SJSA1 (cell line): ENCODE measurements around the gene SQSTM1. TPM values are rescaled to one million over a fixed set of nuclear protein-coding genes. Genes with fewer than 3 reads are reported as not detected.
A peak's percentile ranks its signal among the peaks of the same experiment; 100 is the strongest.

Source experiments
- DNase-seq, 2 experiments: peaks; one replicate each; pipeline ENCODE4 v3.0.0-alpha.2; 2015 to 2020; ENCODE audit warnings: low spot score in 2 of 2, low read depth in 1 of 2
- H3K27ac ChIP-seq: fragments of 250-450 bp; sonication (Bioruptor Pico); 2 replicates; pipeline ENCODE4 v1.5.1; 2020; ENCODE audit warnings: mild to moderate bottlenecking, moderate library complexity
- H3K27me3 ChIP-seq: fragments of 250-450 bp; sonication (Bioruptor Pico); replicated peaks from 2 replicates; pipeline ENCODE4 v1.5.1; 2020; ENCODE audit warnings: mild to moderate bottlenecking, moderate library complexity
- H3K36me3 ChIP-seq: fragments of 250-450 bp; sonication (Bioruptor Pico); 2 replicates; pipeline ENCODE4 v1.5.1; 2020; ENCODE audit warnings: mild to moderate bottlenecking
- H3K4me1 ChIP-seq: fragments of 250-450 bp; sonication (Bioruptor Pico); replicated peaks from 2 replicates; pipeline ENCODE4 v1.6.1; 2021; ENCODE audit warnings: mild to moderate bottlenecking
- H3K4me3 ChIP-seq: fragments of 250-450 bp; sonication (Bioruptor Pico); 2 replicates; pipeline ENCODE4 v1.5.1; 2020; ENCODE audit warnings: mild to moderate bottlenecking
- H3K9me3 ChIP-seq: fragments of 250-450 bp; sonication (Bioruptor Pico); replicated peaks from 2 replicates; pipeline ENCODE4 v1.5.1; 2020; ENCODE audit warnings: mild to moderate bottlenecking
- total RNA-seq: library from RNA; depleted of rRNA; stranded (reverse); fragments of >200 nt; shearing (Covaris generic); gene quantifications from 2 replicates; pipeline ENCODE4 v1.2.3, GENCODE V29; 2014

The SQSTM1 gene
- total RNA-seq, 1 experiment from 2014 or later = 298 TPM

DNA sequence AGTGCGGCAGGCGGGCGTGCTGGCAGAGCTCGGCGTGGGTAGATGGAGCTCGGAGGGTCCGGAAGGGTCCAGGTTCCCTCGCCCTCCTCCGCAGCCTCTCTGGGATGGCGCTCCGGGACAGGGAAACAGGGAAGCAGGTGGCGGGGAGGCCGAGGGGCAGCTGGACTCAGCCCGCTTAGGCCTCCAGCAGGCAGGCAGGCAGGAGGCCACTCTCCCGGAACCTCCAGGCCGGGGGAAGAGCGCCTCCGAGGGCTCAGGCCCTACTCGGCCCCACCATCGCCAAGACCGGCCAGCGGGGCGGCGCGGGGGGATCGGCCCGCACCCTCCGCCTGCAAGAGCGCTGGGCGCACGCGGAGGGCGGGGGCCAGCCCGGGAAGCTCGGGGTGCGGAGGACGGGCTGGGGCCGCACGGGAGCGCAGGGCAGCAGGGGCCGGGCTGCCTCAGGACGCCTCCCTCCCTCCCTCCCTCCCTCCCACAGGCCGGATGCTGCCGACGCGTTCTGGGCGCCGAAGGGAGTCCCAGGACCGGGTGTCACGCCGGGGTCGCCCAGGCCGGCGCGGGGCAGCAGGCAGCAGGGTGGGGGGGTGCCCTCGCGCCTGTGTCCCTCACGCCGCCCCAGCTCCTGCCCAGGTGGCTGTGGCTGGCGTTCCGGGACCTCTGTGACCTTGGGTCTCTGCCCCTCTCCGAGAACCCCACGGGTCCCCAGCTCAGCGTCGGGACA, 15.0 kb upstream of the SQSTM1 start:
- Histone ChIP-seq H3K27ac (peak overlapping the region; percentile 58), H3K4me1 (peaks cover 22% of the 10 kb centered on the region), H3K36me3 (peaks cover 51% of the 10 kb centered on the region), H3K9me3 (no peaks in the 10 kb centered on the region), H3K27me3 (no peaks in the 10 kb centered on the region), H3K4me3 (peak overlapping the region; percentile 77)
- peak; percentile 50 to 66 for DNase-seq

DNA sequence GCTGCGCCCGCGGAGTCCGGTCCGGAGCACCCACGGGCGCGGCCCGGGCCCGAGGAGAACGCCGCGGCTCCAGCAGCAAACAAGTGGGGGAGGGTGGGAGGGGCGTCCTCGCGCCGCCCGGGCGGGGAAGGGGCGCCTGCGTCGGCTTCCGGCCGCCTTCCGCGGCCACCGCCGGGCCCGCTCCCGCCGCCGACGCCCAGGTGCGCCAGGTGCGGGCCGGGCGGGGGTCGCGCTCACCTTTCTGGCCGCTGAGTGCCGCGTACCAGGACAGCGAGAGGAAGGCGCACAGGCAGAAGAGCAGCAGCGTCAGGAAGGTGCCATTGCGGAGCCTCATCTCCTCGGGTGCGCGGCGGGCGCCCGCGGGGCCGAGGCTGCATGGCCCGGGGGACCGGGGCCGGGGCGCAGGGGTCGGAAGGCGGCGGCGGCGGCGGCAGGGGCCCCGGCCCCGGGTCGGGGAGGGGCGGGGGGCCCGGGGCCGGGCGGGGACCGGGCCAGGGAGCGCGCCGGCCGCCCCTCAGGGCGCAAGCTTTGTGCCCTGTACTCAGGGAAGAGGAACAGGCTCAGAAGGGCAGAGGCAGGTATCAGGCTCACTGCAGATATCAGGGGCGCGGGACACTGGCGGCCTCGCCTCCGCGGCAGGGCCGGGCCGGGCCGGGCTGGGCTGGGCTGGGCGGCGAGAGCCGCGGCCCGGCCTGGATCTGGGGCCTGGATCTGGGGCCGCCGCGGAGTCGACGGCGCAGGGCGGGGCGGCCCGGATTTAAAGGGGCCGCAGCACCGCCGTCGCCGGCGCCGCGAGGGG, 14.3 kb upstream of the SQSTM1 start, which contains the start of gene MGAT4B:
MGAT4B (minus strand) TSS at position 617 of the 799 bp plus-strand sequence; CDS start at position 334, 283 bp downstream.
- no peaks in the 10 kb centered on the region for H3K9me3 ChIP-seq
- peak; percentile 60 to 77 for DNase-seq
- peaks cover 22% of the 10 kb centered on the region for H3K4me1 ChIP-seq
- H3K4me3 ChIP-seq = peak within 1 kb of the TSS; percentile 77
- H3K36me3 ChIP-seq = peaks cover 49% of the 10 kb centered on the region
- H3K27me3 ChIP-seq = no peaks in the 10 kb centered on the region
- H3K27ac ChIP-seq = peak within 1 kb of the TSS; percentile 66

DNA sequence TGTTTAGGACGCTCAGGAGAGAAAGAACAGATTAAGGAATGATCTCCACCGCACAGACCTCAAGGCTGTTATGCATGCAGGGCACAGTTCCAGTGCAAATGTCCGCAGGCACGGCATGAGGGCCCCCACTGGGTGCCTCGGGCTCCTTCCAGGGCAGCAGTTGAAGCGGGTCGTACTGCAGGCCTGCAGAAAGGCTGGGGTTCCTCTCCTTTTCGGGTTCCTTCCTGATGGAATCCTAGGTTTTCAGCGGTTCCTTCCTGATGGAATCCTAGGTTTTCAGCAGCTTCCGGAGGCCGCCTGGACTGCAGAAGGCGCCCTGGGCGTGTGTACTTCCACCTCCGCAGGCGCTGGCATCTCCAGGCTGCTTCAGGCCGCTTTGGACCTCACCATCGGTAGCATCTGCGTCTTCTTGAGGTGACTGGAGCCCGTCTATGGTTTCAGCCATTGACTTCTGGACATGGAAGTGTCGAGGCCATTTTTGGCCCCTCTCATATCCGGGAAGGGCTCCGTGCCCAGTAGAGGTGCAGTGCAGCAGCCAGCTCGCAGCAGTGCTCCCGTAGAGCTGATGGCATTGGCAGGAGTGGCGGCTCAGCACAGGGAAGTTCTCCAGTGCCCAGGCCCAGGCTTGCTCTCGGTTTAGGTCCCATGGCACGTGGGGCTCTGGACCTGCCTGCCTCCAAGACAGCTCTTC, 8.4 kb upstream of the SQSTM1 start:
- no peaks in the 10 kb centered on the region for H3K27me3 ChIP-seq
- peaks cover 4% of the 10 kb centered on the region; the same call in 1 of the 2 replicates for H3K4me1 ChIP-seq
- H3K9me3 ChIP-seq = no peaks in the 10 kb centered on the region
- no peak for DNase-seq
- H3K4me3 ChIP-seq = no peak overlapping the region
- no peak overlapping the region for H3K27ac ChIP-seq
- peaks cover 40% of the 10 kb centered on the region for H3K36me3 ChIP-seq

DNA sequence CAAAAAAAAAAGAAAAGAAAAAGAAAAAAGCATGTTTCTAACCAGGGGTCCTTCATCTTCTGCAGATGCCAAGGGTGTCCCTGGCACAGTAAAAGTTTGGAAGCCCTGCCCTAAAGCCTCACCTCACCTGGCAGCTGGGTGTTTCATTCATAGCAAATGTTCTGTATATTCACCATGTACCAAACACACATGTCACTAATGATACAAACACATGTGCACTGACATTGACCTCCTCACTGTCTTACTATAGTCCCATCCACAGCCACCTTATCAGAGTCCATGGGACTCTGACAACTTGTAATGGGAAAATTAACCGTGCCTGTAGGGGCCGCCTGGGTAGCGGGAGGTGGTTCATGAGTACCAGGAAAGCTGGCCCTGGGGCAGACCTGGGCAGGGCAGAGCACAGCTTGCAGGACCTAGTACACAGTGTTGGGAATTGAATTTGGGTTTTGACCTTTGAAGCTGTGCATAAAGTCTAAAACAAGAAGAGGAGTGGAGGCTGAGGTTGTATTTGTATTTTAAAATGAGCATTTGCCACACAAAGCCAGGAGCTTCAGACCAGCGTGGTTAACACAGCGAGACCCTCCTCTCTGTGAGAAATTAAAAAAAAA, 7.6 kb upstream of the SQSTM1 start:
- Histone ChIP-seq H3K36me3 (peaks cover 40% of the 10 kb centered on the region), H3K27ac (no peak overlapping the region), H3K4me3 (no peak overlapping the region), H3K4me1 (peaks cover 1% of the 10 kb centered on the region), H3K27me3 (no peaks in the 10 kb centered on the region), H3K9me3 (no peaks in the 10 kb centered on the region)
- DNase-seq = no peak

DNA sequence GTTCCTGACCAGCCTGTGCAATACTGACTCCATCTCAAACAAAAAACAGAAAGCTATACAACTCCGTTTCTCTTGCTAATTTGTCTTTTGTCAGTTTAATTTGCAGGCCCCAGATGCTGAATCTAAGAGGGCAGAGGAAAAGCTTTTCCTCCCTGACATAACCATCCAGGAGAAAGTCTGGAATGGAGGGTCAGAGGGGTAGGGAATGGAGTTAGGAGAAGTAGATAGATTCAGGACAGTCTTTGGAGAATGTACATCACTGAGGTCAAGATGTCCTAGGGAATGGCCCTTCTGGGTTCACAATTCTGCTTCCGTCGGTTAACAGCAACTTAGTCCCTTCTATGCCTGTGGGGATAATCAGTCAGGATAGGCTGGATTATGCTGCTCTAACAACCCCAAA, 6.6 kb upstream of the SQSTM1 start:
- Histone ChIP-seq H3K4me3 (no peak overlapping the region), H3K4me1 (peaks cover 11% of the 10 kb centered on the region), H3K27ac (no peak overlapping the region), H3K9me3 (no peaks in the 10 kb centered on the region), H3K36me3 (peaks cover 40% of the 10 kb centered on the region), H3K27me3 (no peaks in the 10 kb centered on the region)
- DNase-seq = no peak

DNA sequence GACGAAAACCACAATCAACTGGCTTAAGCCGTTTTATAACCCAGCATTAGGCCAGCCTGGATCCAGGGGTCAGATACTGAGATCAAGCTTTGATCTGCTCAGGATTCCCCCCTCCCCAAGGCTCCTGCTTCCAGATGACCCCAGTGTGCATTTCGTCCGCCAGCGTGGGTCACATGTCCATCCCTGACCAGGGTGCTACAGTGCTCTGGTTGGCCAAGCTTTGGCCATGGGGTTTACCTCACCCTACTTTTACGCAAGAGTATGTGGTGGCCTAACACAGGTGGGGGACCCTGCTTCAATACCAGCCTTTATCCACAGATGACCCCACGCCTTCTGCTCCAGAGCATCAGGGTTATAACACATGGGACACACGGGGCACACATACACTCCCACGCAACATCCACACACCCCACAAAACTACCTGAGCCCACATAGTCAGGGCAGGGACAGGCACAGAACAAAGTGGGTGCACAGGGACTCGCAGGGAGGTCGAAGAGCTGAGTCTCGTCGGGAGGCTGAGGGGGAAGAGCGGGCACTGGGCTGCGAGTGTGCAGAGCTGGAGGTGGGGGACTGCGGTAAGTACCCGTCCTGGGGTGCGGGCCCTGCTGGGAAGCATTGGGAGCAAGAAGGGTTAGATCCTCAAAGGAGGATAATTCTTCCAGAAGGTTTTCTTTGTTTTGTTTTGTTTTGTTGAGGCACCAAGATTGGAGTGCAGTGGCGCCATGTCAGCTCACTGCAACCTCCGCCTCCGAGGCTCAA, 5.0 kb upstream of the SQSTM1 start:
- no peak for DNase-seq
- Histone ChIP-seq H3K27me3 (no peaks in the 10 kb centered on the region), H3K4me3 (no peak overlapping the region), H3K36me3 (peaks cover 36% of the 10 kb centered on the region), H3K27ac (no peak overlapping the region), H3K9me3 (no peaks in the 10 kb centered on the region), H3K4me1 (peaks cover 27% of the 10 kb centered on the region)

DNA sequence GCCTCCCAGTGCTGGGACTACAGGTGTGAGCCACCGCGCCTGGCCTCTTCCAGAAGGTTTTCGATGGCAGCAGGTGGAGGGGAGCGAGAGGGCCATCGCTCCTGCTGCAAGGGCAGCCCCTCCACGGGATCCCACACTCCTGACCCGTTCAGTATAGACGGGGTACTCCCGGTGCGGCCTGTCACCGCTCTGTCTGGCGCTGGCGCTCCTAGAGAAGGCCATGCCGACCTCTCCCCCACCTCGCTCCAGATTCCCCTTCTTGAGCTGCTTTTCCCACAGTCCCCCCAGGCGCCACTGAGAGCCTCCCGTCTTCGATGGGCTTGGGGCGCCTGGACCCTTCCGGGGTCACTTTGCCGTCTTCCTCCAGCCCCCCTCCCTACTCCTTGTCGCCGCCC, 4.3 kb upstream of the SQSTM1 start:
- DNase-seq = no peak
- Histone ChIP-seq H3K4me3 (no peak overlapping the region), H3K36me3 (peaks cover 38% of the 10 kb centered on the region), H3K27ac (no peak overlapping the region), H3K9me3 (no peaks in the 10 kb centered on the region), H3K4me1 (peaks cover 29% of the 10 kb centered on the region), H3K27me3 (no peaks in the 10 kb centered on the region)

DNA sequence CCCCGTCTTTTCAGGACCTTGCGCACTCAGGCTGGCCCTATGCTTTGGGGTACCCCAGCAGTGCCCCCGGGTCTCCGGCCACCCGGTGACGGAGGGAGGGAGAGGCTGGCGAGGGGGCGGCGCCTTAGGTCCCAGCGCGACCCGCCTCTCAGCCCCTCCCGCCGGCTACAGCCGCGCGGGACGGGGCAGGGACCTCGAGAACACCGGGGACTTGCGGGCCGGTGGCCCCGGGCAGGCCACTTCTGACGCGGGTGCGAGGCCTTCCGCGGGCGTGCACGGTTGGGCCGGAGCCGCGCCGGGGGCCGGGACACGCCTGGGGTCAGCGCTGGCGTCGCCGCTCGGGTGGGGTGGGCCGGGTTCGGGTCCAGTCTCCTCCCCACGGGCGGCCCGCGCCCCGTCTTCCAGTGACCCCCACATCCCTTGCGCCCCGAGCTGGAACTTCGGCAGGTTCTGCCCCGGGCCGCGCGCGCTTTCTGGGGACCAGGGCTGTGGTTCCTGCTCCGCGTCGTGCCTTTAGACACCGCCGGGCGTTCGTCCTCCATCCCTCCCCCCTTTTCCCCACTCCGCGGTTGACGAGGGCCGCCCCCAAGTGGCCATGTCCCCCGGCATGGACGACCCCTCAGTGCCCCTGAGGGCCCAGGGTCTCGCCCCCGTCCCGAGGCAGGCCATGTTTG, 3.8 kb upstream of the SQSTM1 start:
- Histone ChIP-seq H3K4me1 (peaks cover 31% of the 10 kb centered on the region), H3K27me3 (no peaks in the 10 kb centered on the region), H3K27ac (no peak overlapping the region), H3K36me3 (peaks cover 35% of the 10 kb centered on the region), H3K4me3 (no peak overlapping the region), H3K9me3 (no peaks in the 10 kb centered on the region)
- DNase-seq = no peak

DNA sequence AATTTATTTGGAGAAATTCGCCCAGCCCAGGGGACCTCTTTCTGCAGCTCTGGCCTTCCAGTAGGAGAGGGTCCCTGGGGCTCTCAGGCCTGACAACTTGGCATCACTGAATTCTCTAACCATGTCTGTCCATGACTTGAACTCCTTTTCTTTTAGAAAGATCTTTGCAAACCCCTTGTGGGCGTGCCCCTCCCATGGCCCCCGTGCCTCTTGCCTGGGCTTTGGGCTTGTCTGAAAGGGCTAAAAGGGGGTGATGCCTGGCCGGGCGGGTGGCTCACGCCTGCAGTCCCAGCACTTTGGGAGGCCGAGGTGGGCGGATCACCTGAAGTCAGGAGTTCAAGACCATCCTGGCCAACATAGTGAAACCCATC, 3.2 kb upstream of the SQSTM1 start:
- DNase-seq = no peak
- Histone ChIP-seq H3K4me1 (peaks cover 36% of the 10 kb centered on the region), H3K27me3 (no peaks in the 10 kb centered on the region), H3K4me3 (no peak overlapping the region), H3K27ac (no peak overlapping the region), H3K36me3 (peaks cover 35% of the 10 kb centered on the region), H3K9me3 (no peaks in the 10 kb centered on the region)

DNA sequence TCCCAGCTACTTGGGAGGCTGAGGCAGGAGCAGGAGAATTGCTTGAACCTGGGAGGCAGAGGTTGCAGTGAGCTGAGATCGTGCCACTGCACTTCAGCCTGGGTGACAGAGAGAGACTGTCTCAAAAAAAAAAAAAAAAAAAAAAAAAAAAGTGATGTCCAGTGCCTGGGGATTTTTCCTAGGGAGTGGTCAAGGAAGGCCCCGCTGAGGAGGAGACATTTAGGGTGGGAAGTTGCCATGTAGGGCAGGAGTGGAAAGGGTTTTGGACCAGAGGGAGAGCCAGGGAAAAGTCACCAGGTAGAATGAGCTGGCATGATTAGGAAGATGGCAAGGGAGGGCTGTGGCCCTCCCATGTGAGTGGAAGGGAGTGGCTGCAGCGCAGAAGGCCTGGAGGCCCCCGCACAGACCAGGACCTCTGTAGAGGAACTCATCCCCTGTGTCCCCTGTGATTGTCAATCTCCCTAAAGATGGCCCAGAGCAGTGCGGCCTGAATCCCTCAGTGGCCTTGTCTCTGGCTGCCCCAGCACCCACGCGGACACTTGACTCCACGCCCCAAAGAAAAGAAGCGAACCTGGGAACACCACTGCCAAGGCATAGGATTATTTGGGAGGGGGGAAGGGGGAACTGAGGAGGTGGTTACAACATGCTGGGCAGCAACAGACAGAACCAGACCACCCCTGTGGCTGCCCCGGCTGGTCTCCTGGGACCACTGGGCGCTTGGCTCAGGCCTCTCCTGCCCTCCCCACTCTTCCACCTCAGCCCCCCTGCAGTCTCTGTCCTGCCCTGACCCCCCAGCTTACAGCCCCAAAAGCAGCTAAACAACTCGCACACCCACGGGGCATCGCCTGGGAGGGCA, 2.6 kb upstream of the SQSTM1 start:
- peaks cover 37% of the 10 kb centered on the region for H3K36me3 ChIP-seq
- peak overlapping the region; percentile 18 for H3K4me3 ChIP-seq
- no peaks in the 10 kb centered on the region for H3K27me3 ChIP-seq
- no peaks in the 10 kb centered on the region for H3K9me3 ChIP-seq
- peaks cover 40% of the 10 kb centered on the region for H3K4me1 ChIP-seq
- peak overlapping the region; percentile 90 for H3K27ac ChIP-seq
- peak in 1 of 2 experiments; percentile 34 for DNase-seq

DNA sequence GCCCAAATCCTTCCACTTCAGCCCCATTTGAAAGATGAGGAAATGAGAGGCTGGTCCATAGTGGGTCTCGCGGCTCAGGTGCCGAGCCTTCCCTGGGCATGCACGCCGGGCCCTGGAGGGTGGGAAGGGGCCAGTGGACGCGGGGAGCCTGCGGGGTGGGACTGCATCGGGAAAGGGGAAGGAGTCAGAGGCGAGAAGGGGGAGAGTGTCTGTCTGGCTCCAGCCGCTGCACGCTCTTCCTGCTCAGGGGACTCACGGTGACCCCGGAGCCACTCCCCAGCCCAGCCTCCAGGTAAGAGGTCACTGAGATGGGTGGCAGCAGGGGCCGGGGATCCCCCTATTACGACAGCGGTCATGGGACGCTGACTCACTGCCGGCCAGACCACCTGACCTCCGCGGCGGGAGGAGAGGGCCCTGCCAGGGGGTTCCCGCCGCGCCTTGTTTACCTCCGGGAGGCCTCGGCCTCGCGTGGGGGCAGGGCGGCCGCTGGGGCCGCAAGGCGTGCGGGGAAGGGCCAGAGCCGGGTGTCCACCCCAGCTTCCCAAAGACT, 1.9 kb upstream of the SQSTM1 start:
- H3K36me3 ChIP-seq = peaks cover 39% of the 10 kb centered on the region
- DNase-seq = peak; percentile 96 to 97
- peaks cover 40% of the 10 kb centered on the region for H3K4me1 ChIP-seq
- no peaks in the 10 kb centered on the region for H3K9me3 ChIP-seq
- H3K4me3 ChIP-seq = peak overlapping the region; percentile 18
- no peaks in the 10 kb centered on the region for H3K27me3 ChIP-seq
- peak overlapping the region; percentile 90 for H3K27ac ChIP-seq
